ENCODE results near the gene VOPP1. TPM values are rescaled to one million over a fixed set of nuclear protein-coding genes. Genes with fewer than 3 reads are reported as not detected.
A peak's percentile ranks its signal among the peaks of the same experiment; 100 is the strongest.

The VOPP1 gene
- total RNA-seq, 1 donor from 2014 or later = 50.7 TPM

- Mint-ChIP-seq H3K4me3 (no peak overlapping the region), H3K9me3 (no peaks in the 10 kb centered on the region), H3K27ac (ENCODE audit: unreplicated experiment) (no peak overlapping the region), H3K27me3 (ENCODE audit: low read depth) (no peaks in the 10 kb centered on the region), H3K4me1 (peaks cover 16% of the 10 kb centered on the region), H3K36me3 (ENCODE audit: low read depth) (peaks cover 7% of the 10 kb centered on the region)
- TF ChIP-seq CTCF (conservative IDR thresholded peaks at IDR 0.05) = peak; percentile 17
- DNase-seq (ENCODE audit: low read depth, low spot score) = no peak
These were observed 149.0 kb downstream of the VOPP1 start for GRCh38 chr7:55423277-55423711.

Other genes starting within 250 kb of the VOPP1 start
- gene LANCL2, start 207.2 kb downstream of the VOPP1 start, total RNA-seq = 23.0 and 23.4 TPM in 2 replicates